ENCODE measurements around the gene RCOR1.

The RCOR1 gene

GRCh38 chr14:102556098-102556677 lies 36.3 kb upstream of the RCOR1 start:
- Histone ChIP-seq H3K9ac (ENCODE audit: low read depth in 1 of 2, low read length in 2 of 2) (no peak overlapping the region), H3K4me1 (ENCODE audit: control insufficient read depth in 1 of 2, insufficient read depth in 2 of 2, low read length in 2 of 2) (peaks cover 20 to 23% of the 10 kb centered on the region in 2 donors), H3K9me3 (ENCODE audit: control insufficient read depth in 1 of 2, low read length in 2 of 2) (no peaks in the 10 kb centered on the region), H3K27ac (ENCODE audit: low read depth, low read length) (no peak overlapping the region), H3K4me3 (ENCODE audit: low read depth in 1 of 2, low read length in 2 of 2) (no peak overlapping the region), H3K27me3 (ENCODE audit: control insufficient read depth in 1 of 2, insufficient read depth in 2 of 2, low read length in 2 of 2) (no peaks in the 10 kb centered on the region), H3K36me3 (ENCODE audit: control insufficient read depth in 1 of 2, insufficient read depth in 2 of 2, low read length in 2 of 2) (no peaks in the 10 kb centered on the region)

- Histone ChIP-seq H3K4me1 (ENCODE audit: control insufficient read depth in 1 of 2, insufficient read depth in 2 of 2, low read length in 2 of 2) (peaks cover 10 to 11% of the 10 kb centered on the region in 2 donors), H3K9me3 (ENCODE audit: control insufficient read depth in 1 of 2, low read length in 2 of 2) (no peaks in the 10 kb centered on the region), H3K9ac (ENCODE audit: low read depth in 1 of 2, low read length in 2 of 2) (no peak overlapping the region), H3K27me3 (ENCODE audit: control insufficient read depth in 1 of 2, insufficient read depth in 2 of 2, low read length in 2 of 2) (no peaks in the 10 kb centered on the region), H3K4me3 (ENCODE audit: low read depth in 1 of 2, low read length in 2 of 2) (no peak overlapping the region), H3K27ac (ENCODE audit: low read depth, low read length) (no peak overlapping the region), H3K36me3 (ENCODE audit: control insufficient read depth in 1 of 2, insufficient read depth in 2 of 2, low read length in 2 of 2) (no peaks in the 10 kb centered on the region)
These were observed 34.8 kb upstream of the RCOR1 start for GRCh38 chr14:102557434-102558226.

- no peak overlapping the region for H3K9ac ChIP-seq (ENCODE audit: low read depth in 1 of 2, low read length in 2 of 2)
- no peak overlapping the region for H3K27ac ChIP-seq (ENCODE audit: low read depth, low read length)
- H3K27me3 ChIP-seq (ENCODE audit: control insufficient read depth in 1 of 2, insufficient read depth in 2 of 2, low read length in 2 of 2), result no peaks in the 10 kb centered on the region
- H3K36me3 ChIP-seq (ENCODE audit: control insufficient read depth in 1 of 2, insufficient read depth in 2 of 2, low read length in 2 of 2), result no peaks in the 10 kb centered on the region
- no peaks in the 10 kb centered on the region for H3K9me3 ChIP-seq (ENCODE audit: control insufficient read depth in 1 of 2, low read length in 2 of 2)
- H3K4me1 ChIP-seq (ENCODE audit: control insufficient read depth in 1 of 2, insufficient read depth in 2 of 2, low read length in 2 of 2), result peaks cover 5 to 7% of the 10 kb centered on the region in 2 donors
- H3K4me3 ChIP-seq (ENCODE audit: low read depth in 1 of 2, low read length in 2 of 2), result no peak overlapping the region
These were observed 33.9 kb upstream of the RCOR1 start for GRCh38 chr14:102558556-102558955.

- Histone ChIP-seq H3K27me3 (ENCODE audit: control insufficient read depth in 1 of 2, insufficient read depth in 2 of 2, low read length in 2 of 2) (no peaks in the 10 kb centered on the region), H3K4me3 (ENCODE audit: low read depth in 1 of 2, low read length in 2 of 2) (no peak overlapping the region), H3K9ac (ENCODE audit: low read depth in 1 of 2, low read length in 2 of 2) (no peak overlapping the region), H3K36me3 (ENCODE audit: control insufficient read depth in 1 of 2, insufficient read depth in 2 of 2, low read length in 2 of 2) (no peaks in the 10 kb centered on the region), H3K9me3 (ENCODE audit: control insufficient read depth in 1 of 2, low read length in 2 of 2) (no peaks in the 10 kb centered on the region), H3K27ac (ENCODE audit: low read depth, low read length) (no peak overlapping the region), H3K4me1 (ENCODE audit: control insufficient read depth in 1 of 2, insufficient read depth in 2 of 2, low read length in 2 of 2) (no peaks in the 10 kb centered on the region)
These were observed 31.8 kb upstream of the RCOR1 start for GRCh38 chr14:102560458-102561261.

GRCh38 chr14:102565331-102565887 lies 27.0 kb upstream of the RCOR1 start:
- Histone ChIP-seq H3K9ac (ENCODE audit: low read depth in 1 of 2, low read length in 2 of 2) (no peak overlapping the region), H3K27me3 (ENCODE audit: control insufficient read depth in 1 of 2, insufficient read depth in 2 of 2, low read length in 2 of 2) (no peaks in the 10 kb centered on the region), H3K36me3 (ENCODE audit: control insufficient read depth in 1 of 2, insufficient read depth in 2 of 2, low read length in 2 of 2) (no peaks in the 10 kb centered on the region), H3K9me3 (ENCODE audit: control insufficient read depth in 1 of 2, low read length in 2 of 2) (no peaks in the 10 kb centered on the region), H3K4me1 (ENCODE audit: control insufficient read depth in 1 of 2, insufficient read depth in 2 of 2, low read length in 2 of 2) (peaks cover 8 to 9% of the 10 kb centered on the region in 2 donors), H3K27ac (ENCODE audit: low read depth, low read length) (no peak overlapping the region), H3K4me3 (ENCODE audit: low read depth in 1 of 2, low read length in 2 of 2) (no peak overlapping the region)

- Histone ChIP-seq H3K27me3 (ENCODE audit: control insufficient read depth in 1 of 2, insufficient read depth in 2 of 2, low read length in 2 of 2) (no peaks in the 10 kb centered on the region), H3K9ac (ENCODE audit: low read depth in 1 of 2, low read length in 2 of 2) (no peak overlapping the region), H3K27ac (ENCODE audit: low read depth, low read length) (no peak overlapping the region), H3K4me1 (ENCODE audit: control insufficient read depth in 1 of 2, insufficient read depth in 2 of 2, low read length in 2 of 2) (peaks cover 8 to 9% of the 10 kb centered on the region in 2 donors), H3K4me3 (ENCODE audit: low read depth in 1 of 2, low read length in 2 of 2) (no peak overlapping the region), H3K9me3 (ENCODE audit: control insufficient read depth in 1 of 2, low read length in 2 of 2) (no peaks in the 10 kb centered on the region), H3K36me3 (ENCODE audit: control insufficient read depth in 1 of 2, insufficient read depth in 2 of 2, low read length in 2 of 2) (no peaks in the 10 kb centered on the region)
These were observed 26.5 kb upstream of the RCOR1 start for GRCh38 chr14:102565959-102566358.

GRCh38 chr14:102568115-102568614 lies 24.3 kb upstream of the RCOR1 start:
- H3K36me3 ChIP-seq (ENCODE audit: control insufficient read depth in 1 of 2, insufficient read depth in 2 of 2, low read length in 2 of 2), result no peaks in the 10 kb centered on the region
- no peaks in the 10 kb centered on the region for H3K27me3 ChIP-seq (ENCODE audit: control insufficient read depth in 1 of 2, insufficient read depth in 2 of 2, low read length in 2 of 2)
- H3K9me3 ChIP-seq (ENCODE audit: control insufficient read depth in 1 of 2, low read length in 2 of 2), result no peaks in the 10 kb centered on the region
- H3K4me1 ChIP-seq (ENCODE audit: control insufficient read depth in 1 of 2, insufficient read depth in 2 of 2, low read length in 2 of 2), result peaks cover 8 to 9% of the 10 kb centered on the region in 2 donors
- peak overlapping the region in 1 of 2 donors; percentile 41 for H3K9ac ChIP-seq (ENCODE audit: low read depth in 1 of 2, low read length in 2 of 2)
- no peak overlapping the region for H3K27ac ChIP-seq (ENCODE audit: low read depth, low read length)
- H3K4me3 ChIP-seq (ENCODE audit: low read depth in 1 of 2, low read length in 2 of 2), result peak overlapping the region in 1 of 2 donors; percentile 29

GRCh38 chr14:102570334-102570995 lies 22.0 kb upstream of the RCOR1 start:
- Histone ChIP-seq H3K9ac (ENCODE audit: low read depth in 1 of 2, low read length in 2 of 2) (no peak overlapping the region), H3K4me1 (ENCODE audit: control insufficient read depth in 1 of 2, insufficient read depth in 2 of 2, low read length in 2 of 2) (peaks cover 8 to 9% of the 10 kb centered on the region in 2 donors), H3K27ac (ENCODE audit: low read depth, low read length) (no peak overlapping the region), H3K4me3 (ENCODE audit: low read depth in 1 of 2, low read length in 2 of 2) (no peak overlapping the region), H3K9me3 (ENCODE audit: control insufficient read depth in 1 of 2, low read length in 2 of 2) (no peaks in the 10 kb centered on the region), H3K36me3 (ENCODE audit: control insufficient read depth in 1 of 2, insufficient read depth in 2 of 2, low read length in 2 of 2) (no peaks in the 10 kb centered on the region), H3K27me3 (ENCODE audit: control insufficient read depth in 1 of 2, insufficient read depth in 2 of 2, low read length in 2 of 2) (no peaks in the 10 kb centered on the region)

GRCh38 chr14:102571043-102571442 lies 21.4 kb upstream of the RCOR1 start:
- no peak overlapping the region for H3K27ac ChIP-seq (ENCODE audit: low read depth, low read length)
- H3K4me1 ChIP-seq (ENCODE audit: control insufficient read depth in 1 of 2, insufficient read depth in 2 of 2, low read length in 2 of 2), result peaks cover 8 to 9% of the 10 kb centered on the region in 2 donors
- no peaks in the 10 kb centered on the region for H3K9me3 ChIP-seq (ENCODE audit: control insufficient read depth in 1 of 2, low read length in 2 of 2)
- no peaks in the 10 kb centered on the region for H3K27me3 ChIP-seq (ENCODE audit: control insufficient read depth in 1 of 2, insufficient read depth in 2 of 2, low read length in 2 of 2)
- no peak overlapping the region for H3K9ac ChIP-seq (ENCODE audit: low read depth in 1 of 2, low read length in 2 of 2)
- H3K36me3 ChIP-seq (ENCODE audit: control insufficient read depth in 1 of 2, insufficient read depth in 2 of 2, low read length in 2 of 2), result no peaks in the 10 kb centered on the region
- H3K4me3 ChIP-seq (ENCODE audit: low read depth in 1 of 2, low read length in 2 of 2), result no peak overlapping the region
